ENCODE data around the gene SSC5D.
A peak's percentile ranks its signal among the peaks of the same experiment; 100 is the strongest.

Gene SSC5D

GRCh38 chr19:55453511-55454260 lies 34.5 kb upstream of the SSC5D start:
- Histone ChIP-seq H3K9me3 (ENCODE audit: insufficient read depth, low read length, severe bottlenecking) (no peaks in the 10 kb centered on the region), H3K27ac (ENCODE audit: low read length) (no peak overlapping the region), H3K9ac (ENCODE audit: low read depth, low read length) (no peak overlapping the region), H3K36me3 (ENCODE audit: insufficient read depth, low read length) (peaks cover 12% of the 10 kb centered on the region; the same call in 1 of the 2 replicates), H3K4me1 (ENCODE audit: insufficient read depth, low read length) (peaks cover 16% of the 10 kb centered on the region), H3K79me2 (ENCODE audit: insufficient read depth, low read length) (peaks cover 9% of the 10 kb centered on the region; the same call in 1 of the 2 replicates), H3K4me2 (ENCODE audit: insufficient read depth, low read length) (peak overlapping the region; percentile 85; the same call in 1 of the 2 replicates), H2AFZ (ENCODE audit: low read depth, low read length) (no peak overlapping the region), H4K20me1 (ENCODE audit: insufficient read depth, low read length) (peaks cover 12% of the 10 kb centered on the region), H3K27me3 (ENCODE audit: insufficient read depth, low read length, poor library complexity) (peaks cover 19% of the 10 kb centered on the region), H3K4me3 (ENCODE audit: low read depth in 1 of 2, low read length in 2 of 2) (no peak overlapping the region)
- DNase-seq (no peak), ATAC-seq (ENCODE audit: insufficient read depth, low read depth) (no peak)
- TF ChIP-seq CTCF (IDR thresholded peaks at IDR 0.05; ENCODE audit: borderline replicate concordance, extremely low read depth, low read length, poor library complexity, severe bottlenecking) (no peak), EZH2 (IDR thresholded peaks at IDR 0.05; ENCODE audit: borderline replicate concordance, low read depth, low read length, severe bottlenecking) (no peak)

GRCh38 chr19:55454787-55455243 lies 33.4 kb upstream of the SSC5D start:
- no peak overlapping the region for H2AFZ ChIP-seq (ENCODE audit: low read depth, low read length)
- peaks cover 17% of the 10 kb centered on the region for H3K79me2 ChIP-seq (ENCODE audit: insufficient read depth, low read length)
- H3K27me3 ChIP-seq (ENCODE audit: insufficient read depth, low read length, poor library complexity), result peaks cover 19% of the 10 kb centered on the region
- no peak overlapping the region for H3K4me2 ChIP-seq (ENCODE audit: insufficient read depth, low read length)
- TF ChIP-seq CTCF (IDR thresholded peaks at IDR 0.05; ENCODE audit: borderline replicate concordance, extremely low read depth, low read length, poor library complexity, severe bottlenecking), result peak; percentile 85
- TF ChIP-seq EZH2 (IDR thresholded peaks at IDR 0.05; ENCODE audit: borderline replicate concordance, low read depth, low read length, severe bottlenecking), result no peak
- H3K27ac ChIP-seq (ENCODE audit: low read length), result no peak overlapping the region
- peaks cover 12% of the 10 kb centered on the region; the same call in 1 of the 2 replicates for H3K36me3 ChIP-seq (ENCODE audit: insufficient read depth, low read length)
- no peak for ATAC-seq (ENCODE audit: insufficient read depth, low read depth)
- H3K9me3 ChIP-seq (ENCODE audit: insufficient read depth, low read length, severe bottlenecking), result no peaks in the 10 kb centered on the region
- H3K4me3 ChIP-seq (ENCODE audit: low read depth in 1 of 2, low read length in 2 of 2), result no peak overlapping the region
- H3K9ac ChIP-seq (ENCODE audit: low read depth, low read length), result no peak overlapping the region
- DNase-seq, result peak; percentile 58
- H4K20me1 ChIP-seq (ENCODE audit: insufficient read depth, low read length), result peaks cover 10% of the 10 kb centered on the region
- H3K4me1 ChIP-seq (ENCODE audit: insufficient read depth, low read length), result peaks cover 20% of the 10 kb centered on the region

- H4K20me1 ChIP-seq (ENCODE audit: insufficient read depth, low read length), result peaks cover 12% of the 10 kb centered on the region
- no peak for ATAC-seq (ENCODE audit: insufficient read depth, low read depth)
- peaks cover 26% of the 10 kb centered on the region for H3K79me2 ChIP-seq (ENCODE audit: insufficient read depth, low read length)
- no peak overlapping the region for H2AFZ ChIP-seq (ENCODE audit: low read depth, low read length)
- H3K4me3 ChIP-seq (ENCODE audit: low read depth in 1 of 2, low read length in 2 of 2), result no peak overlapping the region
- peaks cover 16% of the 10 kb centered on the region for H3K27me3 ChIP-seq (ENCODE audit: insufficient read depth, low read length, poor library complexity)
- no peak for DNase-seq
- no peak overlapping the region for H3K9ac ChIP-seq (ENCODE audit: low read depth, low read length)
- TF ChIP-seq CTCF (IDR thresholded peaks at IDR 0.05; ENCODE audit: borderline replicate concordance, extremely low read depth, low read length, poor library complexity, severe bottlenecking) (no peak), EZH2 (IDR thresholded peaks at IDR 0.05; ENCODE audit: borderline replicate concordance, low read depth, low read length, severe bottlenecking) (no peak)
- peaks cover 29% of the 10 kb centered on the region for H3K4me1 ChIP-seq (ENCODE audit: insufficient read depth, low read length)
- no peak overlapping the region for H3K4me2 ChIP-seq (ENCODE audit: insufficient read depth, low read length)
- H3K36me3 ChIP-seq (ENCODE audit: insufficient read depth, low read length), result peaks cover 12% of the 10 kb centered on the region; the same call in 1 of the 2 replicates
- H3K27ac ChIP-seq (ENCODE audit: low read length), result no peak overlapping the region
- no peaks in the 10 kb centered on the region for H3K9me3 ChIP-seq (ENCODE audit: insufficient read depth, low read length, severe bottlenecking)
Observed at GRCh38 chr19:55455576-55456235, 32.5 kb upstream of the SSC5D start.

All from DND-41 (cell line).